HG02588 (cell line): ENCODE data around the gene EPDR1.
"Not testable (repeated sequence)": the region's sequence is repeated elsewhere in the genome, so short reads cannot be mapped to it uniquely, and the experiment has no call there.

Experiments used
- ATAC-seq: cut with Tn5 transposase; IDR thresholded peaks from one replicate; pipeline ENCODE4 v1.9.1; 2021; ENCODE audit warnings: mild to moderate bottlenecking, moderate library complexity; ENCODE audit not compliant: unreplicated experiment

Gene EPDR1

GRCh38 chr7:37927773-37928444 is 7.5 kb downstream of the EPDR1 start:
- ATAC-seq: no peak

GRCh38 chr7:37928878-37929277 is 8.4 kb downstream of the EPDR1 start:
- ATAC-seq: no peak

GRCh38 chr7:37930226-37930948 is 9.9 kb downstream of the EPDR1 start:
- ATAC-seq: no peak

- no peak for ATAC-seq
These were observed 12.1 kb downstream of the EPDR1 start for GRCh38 chr7:37932543-37932942.

- ATAC-seq: no peak
These were observed 12.7 kb downstream of the EPDR1 start for GRCh38 chr7:37933018-37933566.

GRCh38 chr7:37942934-37943610 is 22.6 kb downstream of the EPDR1 start:
- ATAC-seq: peak; percentile 53

GRCh38 chr7:37943905-37944736 is 23.7 kb downstream of the EPDR1 start:
- peak; percentile 51 for ATAC-seq

GRCh38 chr7:37944737-37945054 is 24.3 kb downstream of the EPDR1 start:
- ATAC-seq: no peak

- no peak for ATAC-seq
These were observed 24.9 kb downstream of the EPDR1 start for GRCh38 chr7:37945336-37945735.

GRCh38 chr7:37947138-37947940 is 26.9 kb downstream of the EPDR1 start:
- no peak for ATAC-seq

GRCh38 chr7:37947941-37948210 is 27.4 kb downstream of the EPDR1 start:
- no peak for ATAC-seq

- no peak for ATAC-seq
These were observed 31.8 kb downstream of the EPDR1 start for GRCh38 chr7:37952240-37952639.

- ATAC-seq: not testable (repeated sequence)
These were observed 33.8 kb downstream of the EPDR1 start for GRCh38 chr7:37954217-37954616.

- no peak for ATAC-seq
These were observed 36.4 kb downstream of the EPDR1 start for GRCh38 chr7:37956791-37957190.

- ATAC-seq: no peak
These were observed 37.0 kb downstream of the EPDR1 start for GRCh38 chr7:37957221-37957970.

- no peak for ATAC-seq
These were observed 40.0 kb downstream of the EPDR1 start for GRCh38 chr7:37960483-37960882.

GRCh38 chr7:37961251-37961650 is 40.8 kb downstream of the EPDR1 start:
- no peak for ATAC-seq

GRCh38 chr7:37964196-37964595 is 43.8 kb downstream of the EPDR1 start:
- no peak for ATAC-seq

GRCh38 chr7:37970211-37970610 is 49.8 kb downstream of the EPDR1 start:
- ATAC-seq: no peak

GRCh38 chr7:37971491-37971890 is 51.1 kb downstream of the EPDR1 start:
- no peak for ATAC-seq
